ENCODE results near the gene RASL12.

RASL12 gene

GRCh38 chr15:65072617-65073016, 4.8 kb upstream of the RASL12 start:
- DNase-seq = no peak

GRCh38 chr15:65072027-65072426, 4.2 kb upstream of the RASL12 start:
- no peak for DNase-seq

GRCh38 chr15:65071381-65071811, 3.6 kb upstream of the RASL12 start:
- no peak for DNase-seq

- DNase-seq = no peak
These were observed 2.2 kb upstream of the RASL12 start for GRCh38 chr15:65069779-65070546.

GRCh38 chr15:65069179-65069578, 1.4 kb upstream of the RASL12 start:
- DNase-seq = no peak

GRCh38 chr15:65068403-65068788, 605 bp upstream of the RASL12 start:
- no peak for DNase-seq

- DNase-seq = peak; percentile 60
These were observed 510 bp downstream of the RASL12 start for GRCh38 chr15:65067317-65067644.

GRCh38 chr15:65066635-65067316, 1.0 kb downstream of the RASL12 start:
- DNase-seq = peak; percentile 72

- DNase-seq = no peak
These were observed 1.7 kb downstream of the RASL12 start for GRCh38 chr15:65066001-65066634.

- peak; percentile 89 for DNase-seq
These were observed 5.1 kb downstream of the RASL12 start for GRCh38 chr15:65062726-65063125.

GRCh38 chr15:65062061-65062460, 5.7 kb downstream of the RASL12 start:
- no peak for DNase-seq

GRCh38 chr15:65060641-65061397, 7.0 kb downstream of the RASL12 start:
- DNase-seq = no peak

- DNase-seq = no peak
These were observed 7.7 kb downstream of the RASL12 start for GRCh38 chr15:65059931-65060596.

GRCh38 chr15:65059369-65059750, 8.4 kb downstream of the RASL12 start:
- DNase-seq = no peak

GRCh38 chr15:65058394-65059368, 9.1 kb downstream of the RASL12 start:
- no peak for DNase-seq

GRCh38 chr15:65057549-65057940, 10.2 kb downstream of the RASL12 start:
- no peak for DNase-seq

- peak; percentile 98 for DNase-seq
These were observed 10.8 kb downstream of the RASL12 start for GRCh38 chr15:65056868-65057548.

- no peak for DNase-seq
These were observed 11.7 kb downstream of the RASL12 start for GRCh38 chr15:65056106-65056505.

GRCh38 chr15:65055201-65055870, 12.5 kb downstream of the RASL12 start:
- DNase-seq = no peak
